HEK293 (cell line): Measurements from ENCODE around the gene TSHR.
"Not testable (repeated sequence)": the region's sequence is repeated elsewhere in the genome, so short reads cannot be mapped to it uniquely, and the experiment has no call there.

ENCODE experiments used
- CTCF ChIA-PET: fragments of 350-600 bp; formaldehyde crosslinking; extraction: SDS; loops from one replicate; lab custom pipeline; 2021; ENCODE audit warnings: antibody characterized with exemption; lab: Yijun Ruan, JAX
- POLR2A ChIA-PET: fragments of 300-600 bp; formaldehyde crosslinking; extraction: SDS; loops from one replicate; lab custom pipeline; 2020; ENCODE audit warnings: antibody characterized with exemption, inconsistent platforms; lab: Yijun Ruan, JAX
- H3K27ac ChIP-seq: fragments of 200-500 bp; sonication (Bioruptor generic); 2 replicates; pipeline ENCODE4 v1.5.1; 2014; ENCODE audit warnings: low read depth, low read length, control low read depth, inconsistent platforms; ENCODE audit errors: extremely low read depth
- H3K36me3 ChIP-seq, 2 experiments: fragments of 200-500 bp in 1 of 2; sonication (Bioruptor generic) in 1 of 2; 1 replicate in 1 of 2; 2 replicates in 1 of 2; pipeline ENCODE4 v1.5.1; 2014 to 2017; ENCODE audit warnings: inconsistent platforms in 2 of 2, low read length in 2 of 2; ENCODE audit not compliant: control insufficient read depth in 2 of 2, insufficient read depth in 1 of 2
- H3K4me1 ChIP-seq: fragments of 200-500 bp; sonication (Bioruptor generic); 2 replicates; pipeline ENCODE4 v1.5.1; 2014; ENCODE audit warnings: mild to moderate bottlenecking, low read length, inconsistent platforms; ENCODE audit not compliant: control insufficient read depth, insufficient read depth
- H3K4me3 ChIP-seq: 2 replicates; pipeline ENCODE4 v1.5.1; 2011; ENCODE audit warnings: low read depth, mild to moderate bottlenecking, control low read depth, low read length, moderate library complexity
- H3K9me3 ChIP-seq: fragments of 200-500 bp; sonication (Bioruptor generic); 2 replicates; pipeline ENCODE4 v1.5.1; 2014; ENCODE audit warnings: low read depth, low read length, inconsistent platforms; ENCODE audit not compliant: control insufficient read depth, insufficient read depth
- PRDM2 ChIP-seq: fragments of 450-650 bp; formaldehyde crosslinking; IDR thresholded peaks from 2 replicates; pipeline ENCODE4 v1.5.1; 2016; ENCODE audit warnings: missing biosample characterization, missing genetic modification characterization, borderline replicate concordance
- SCRT1 ChIP-seq: fragments of 450-650 bp; formaldehyde crosslinking; IDR thresholded peaks from 2 replicates; pipeline ENCODE4 v1.5.1; 2016; ENCODE audit warnings: missing biosample characterization, missing genetic modification characterization, borderline replicate concordance
- SP7 ChIP-seq: fragments of 450-650 bp; formaldehyde crosslinking; IDR thresholded peaks from 2 replicates; pipeline ENCODE4 v1.5.1; 2016; ENCODE audit warnings: missing biosample characterization, missing genetic modification characterization
- ZBTB48 ChIP-seq: fragments of 450-650 bp; formaldehyde crosslinking; IDR thresholded peaks from 2 replicates; pipeline ENCODE4 v1.5.1; 2016; ENCODE audit warnings: missing biosample characterization, missing genetic modification characterization
- ZBTB6 ChIP-seq: fragments of 450-650 bp; formaldehyde crosslinking; IDR thresholded peaks from 2 replicates; pipeline ENCODE4 v1.5.1; 2017; ENCODE audit warnings: missing biosample characterization, missing genetic modification characterization
- ZIC2 ChIP-seq: fragments of 450-650 bp; formaldehyde crosslinking; IDR thresholded peaks from 2 replicates; pipeline ENCODE4 v1.5.1; 2016; ENCODE audit warnings: missing biosample characterization, missing genetic modification characterization
- ZNF18 ChIP-seq: fragments of 450-650 bp; formaldehyde crosslinking; IDR thresholded peaks from 2 replicates; pipeline ENCODE4 v1.5.1; 2016; ENCODE audit warnings: missing biosample characterization, missing genetic modification characterization
- ZNF292 ChIP-seq: fragments of 450-650 bp; formaldehyde crosslinking; IDR thresholded peaks from 2 replicates; pipeline ENCODE4 v1.5.1; 2016; ENCODE audit warnings: low read depth, missing biosample characterization, missing genetic modification characterization, borderline replicate concordance
- ZNF302 ChIP-seq: fragments of 450-650 bp; formaldehyde crosslinking; IDR thresholded peaks from 2 replicates; pipeline ENCODE4 v1.5.1; 2016; ENCODE audit warnings: missing biosample characterization, missing genetic modification characterization, low read depth
- ZNF548 ChIP-seq: fragments of 450-650 bp; formaldehyde crosslinking; IDR thresholded peaks from 2 replicates; pipeline ENCODE4 v1.5.1; 2016; ENCODE audit warnings: missing biosample characterization, missing genetic modification characterization
- ZNF580 ChIP-seq: fragments of 450-650 bp; formaldehyde crosslinking; IDR thresholded peaks from 2 replicates; pipeline ENCODE4 v1.5.1; 2016; ENCODE audit warnings: missing biosample characterization, missing genetic modification characterization
- ZNF660 ChIP-seq: fragments of 450-650 bp; IDR thresholded peaks from 2 replicates; pipeline ENCODE4 v1.5.1; 2018; ENCODE audit warnings: missing biosample characterization, mild to moderate bottlenecking, missing genetic modification characterization
- ZXDB ChIP-seq: fragments of 450-650 bp; formaldehyde crosslinking; IDR thresholded peaks from 2 replicates; pipeline ENCODE4 v1.5.1; 2016; ENCODE audit warnings: missing biosample characterization, missing genetic modification characterization
- TF ChIP-seq, protein P1 (sequence below): fragments of 450-650 bp; formaldehyde crosslinking; IDR thresholded peaks from 2 replicates; pipeline ENCODE4 v1.5.1; 2016; ENCODE audit warnings: missing biosample characterization, missing genetic modification characterization

TSHR gene

GRCh38 chr14:80906336-80906735, 49.1 kb upstream of the TSHR start (continued):
- no peak for TF ChIP-seq ZNF18
- no peak for TF ChIP-seq ZNF660 (tag by site-specific recombination)
- TF ChIP-seq ZIC2 (tag by site-specific recombination) = no peak
- no peak for TF ChIP-seq PRDM2
- no peak for TF ChIP-seq ZBTB6 (tag by site-specific recombination)
- no peak for TF ChIP-seq ZNF302 (tag by site-specific recombination)
- no peak for TF ChIP-seq ZNF580 (tag by site-specific recombination)

DNA sequence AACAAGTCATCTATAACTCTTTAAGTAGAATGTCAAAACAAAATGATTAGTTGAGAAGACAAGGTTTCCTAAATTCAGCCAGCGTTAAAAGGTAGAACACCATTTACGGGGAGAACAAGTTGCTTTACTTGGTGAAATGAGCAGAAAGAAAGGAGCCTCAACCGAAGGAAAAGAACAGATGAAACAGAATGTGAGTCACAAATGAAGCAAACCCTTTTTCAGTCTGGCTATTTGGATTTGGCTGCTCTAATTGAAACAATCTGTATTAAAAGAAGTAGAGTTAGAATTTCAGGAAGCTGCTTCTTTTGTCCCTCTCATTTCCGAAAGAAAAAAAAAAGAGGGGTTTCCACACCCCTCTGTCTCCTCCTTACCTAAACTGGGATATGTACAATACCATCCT, 48.5 kb upstream of the TSHR start:
- TF ChIP-seq ZXDB (tag by site-specific recombination) (no peak), SCRT1 (no peak), ZNF548 (tag by site-specific recombination) (no peak), ZNF292 (tag by site-specific recombination) (no peak), ZBTB48 (no peak), SP7 (tag by site-specific recombination) (no peak)
- TF ChIP-seq, protein P1, sequence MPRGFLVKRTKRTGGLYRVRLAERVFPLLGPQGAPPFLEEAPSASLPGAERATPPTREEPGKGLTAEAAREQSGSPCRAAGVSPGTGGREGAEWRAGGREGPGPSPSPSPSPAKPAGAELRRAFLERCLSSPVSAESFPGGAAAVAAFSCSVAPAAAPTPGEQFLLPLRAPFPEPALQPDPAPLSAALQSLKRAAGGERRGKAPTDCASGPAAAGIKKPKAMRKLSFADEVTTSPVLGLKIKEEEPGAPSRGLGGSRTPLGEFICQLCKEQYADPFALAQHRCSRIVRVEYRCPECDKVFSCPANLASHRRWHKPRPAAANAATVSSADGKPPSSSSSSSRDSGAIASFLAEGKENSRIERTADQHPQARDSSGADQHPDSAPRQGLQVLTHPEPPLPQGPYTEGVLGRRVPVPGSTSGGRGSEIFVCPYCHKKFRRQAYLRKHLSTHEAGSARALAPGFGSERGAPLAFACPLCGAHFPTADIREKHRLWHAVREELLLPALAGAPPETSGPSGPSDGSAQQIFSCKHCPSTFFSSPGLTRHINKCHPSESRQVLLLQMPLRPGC (tag by site-specific recombination) = no peak
- TF ChIP-seq, all 188 proteins: peak for 0
- H3K27ac ChIP-seq = no peak overlapping the region
- POLR2A ChIA-PET = no interaction called here
- CTCF ChIA-PET = interaction anchor here (1.2 kb wide), 1 partner anchor 16 kb away, joined by 3 read pairs; no protein-coding TSS in a partner anchor
- peaks cover 4% of the 10 kb centered on the region; the same call in 1 of the 2 replicates for H3K4me1 ChIP-seq
- H3K36me3 ChIP-seq = peaks cover 18 to 21% of the 10 kb centered on the region in 2 experiments
- H3K9me3 ChIP-seq = no peaks in the 10 kb centered on the region
- H3K4me3 ChIP-seq = no peak overlapping the region

- CTCF ChIA-PET = interaction anchor here (0.7 kb wide), 1 partner anchor 15 kb away, joined by 3 read pairs; no protein-coding TSS in a partner anchor
- H3K4me3 ChIP-seq, POLR2A ChIA-PET, H3K9me3 ChIP-seq, H3K4me1 ChIP-seq, H3K27ac ChIP-seq: not testable (repeated sequence)
- H3K36me3 ChIP-seq = peaks cover 15 to 31% of the 10 kb centered on the region in 2 experiments
Observed at GRCh38 chr14:80912013-80912412, 43.4 kb upstream of the TSHR start.
